PC-9 (cell line): ENCODE results near the gene LRGUK. TPM values are rescaled to one million over a fixed set of nuclear protein-coding genes. Genes with fewer than 3 reads are reported as not detected.

Source experiments
- BruUV-seq: library from RNA; stranded (reverse); fragments of 400-500 nt; replicated peaks from 2 replicates; lab custom pipeline; 2021; lab: Mats Ljungman, UMichigan
- CTCF ChIA-PET: fragments of 300-600 bp; sonication (Branson Sonifier 250); formaldehyde crosslinking; loops from one replicate; lab custom pipeline; 2022; ENCODE audit warnings: antibody characterized with exemption; lab: Charles Lee
- POLR2A ChIA-PET: fragments of 300-600 bp; sonication (Branson Sonifier 250); formaldehyde crosslinking; loops from one replicate; lab custom pipeline; 2022; ENCODE audit warnings: antibody characterized with exemption; ENCODE audit not compliant: unreplicated experiment; lab: Charles Lee
- DNase-seq, 2 experiments: peaks; one replicate each; pipeline versions ENCODE4 v3.0.0 to v3.0.0-alpha.2; 2015 to 2022; ENCODE audit warnings: mixed read lengths in 1 of 2
- H2AFZ ChIP-seq: fragments of 200-600 bp; sonication (generic); 2 replicates; pipeline ENCODE4 v1.8.1; 2017; ENCODE audit warnings: antibody characterized with exemption
- H3F3A ChIP-seq: fragments of 200-600 bp; sonication (generic); 2 replicates; pipeline ENCODE4 v1.8.1; 2017; ENCODE audit warnings: antibody characterized with exemption, mild to moderate bottlenecking, low read depth; ENCODE audit not compliant: insufficient read depth
- H3K27ac ChIP-seq: fragments of 200-600 bp; sonication (generic); 2 replicates; pipeline ENCODE4 v1.6.1; 2016; ENCODE audit warnings: mixed run types
- H3K27me3 ChIP-seq: fragments of 200-600 bp; sonication (generic); 2 replicates; pipeline ENCODE4 v1.6.1; 2016; ENCODE audit warnings: low read depth, mixed run types; ENCODE audit not compliant: insufficient read depth
- H3K36me3 ChIP-seq: fragments of 200-600 bp; sonication (generic); 2 replicates; pipeline ENCODE4 v1.6.1; 2016; ENCODE audit warnings: low read depth, mixed run types
- H3K4me1 ChIP-seq: fragments of 200-600 bp; sonication (generic); replicated peaks from 2 replicates; pipeline ENCODE4 v1.6.1; 2016; ENCODE audit warnings: mixed run types; ENCODE audit not compliant: insufficient read depth
- H3K4me2 ChIP-seq: fragments of 200-600 bp; sonication (generic); 2 replicates; pipeline ENCODE4 v1.6.1; 2017; ENCODE audit warnings: mixed run types
- H3K4me3 ChIP-seq: fragments of 200-600 bp; sonication (generic); 2 replicates; pipeline ENCODE4 v1.6.1; 2016; ENCODE audit warnings: mixed run types
- H3K79me2 ChIP-seq: fragments of 200-600 bp; sonication (generic); 2 replicates; pipeline ENCODE4 v1.6.1; 2017; ENCODE audit warnings: low read depth, mixed run types
- H3K9me2 ChIP-seq: fragments of 200-600 bp; sonication (generic); 2 replicates; pipeline ENCODE4 v1.8.1; 2017; ENCODE audit warnings: mild to moderate bottlenecking; ENCODE audit not compliant: insufficient read depth
- H3K9me3 ChIP-seq: fragments of 200-600 bp; sonication (generic); 2 replicates; pipeline ENCODE4 v1.8.1; 2016; ENCODE audit warnings: low read depth; ENCODE audit not compliant: insufficient read depth
- H4K20me1 ChIP-seq: fragments of 200-600 bp; sonication (generic); 2 replicates; pipeline ENCODE4 v1.8.1; 2017; ENCODE audit not compliant: insufficient read depth
- EZH2 ChIP-seq: fragments of 200-600 bp; sonication (generic); IDR thresholded peaks from 2 replicates; pipeline ENCODE4 v1.8.0; 2017; ENCODE audit warnings: antibody characterized with exemption, low read depth
- intact Hi-C: fragments of 100-400 bp; cut with micrococcal nuclease; formaldehyde crosslinking; loops from one replicate; pipeline ENCODE4 v1.10.0; 2022; ENCODE audit not compliant: unreplicated experiment
- total RNA-seq: library from RNA; stranded (reverse); gene quantifications from 2 replicates; pipeline ENCODE4 v1.2.3, GENCODE V29; 2021
- TF ChIP-seq, protein P1 (sequence below): fragments of 200-600 bp; sonication (generic); conservative IDR thresholded peaks from 2 replicates; pipeline ENCODE4 v1.6.1; 2017; ENCODE audit warnings: mixed run types, antibody characterized with exemption, mild to moderate bottlenecking, moderate library complexity

Gene LRGUK
- total RNA-seq, 1 experiment from 2014 or later: 2.3 TPM

DNA sequence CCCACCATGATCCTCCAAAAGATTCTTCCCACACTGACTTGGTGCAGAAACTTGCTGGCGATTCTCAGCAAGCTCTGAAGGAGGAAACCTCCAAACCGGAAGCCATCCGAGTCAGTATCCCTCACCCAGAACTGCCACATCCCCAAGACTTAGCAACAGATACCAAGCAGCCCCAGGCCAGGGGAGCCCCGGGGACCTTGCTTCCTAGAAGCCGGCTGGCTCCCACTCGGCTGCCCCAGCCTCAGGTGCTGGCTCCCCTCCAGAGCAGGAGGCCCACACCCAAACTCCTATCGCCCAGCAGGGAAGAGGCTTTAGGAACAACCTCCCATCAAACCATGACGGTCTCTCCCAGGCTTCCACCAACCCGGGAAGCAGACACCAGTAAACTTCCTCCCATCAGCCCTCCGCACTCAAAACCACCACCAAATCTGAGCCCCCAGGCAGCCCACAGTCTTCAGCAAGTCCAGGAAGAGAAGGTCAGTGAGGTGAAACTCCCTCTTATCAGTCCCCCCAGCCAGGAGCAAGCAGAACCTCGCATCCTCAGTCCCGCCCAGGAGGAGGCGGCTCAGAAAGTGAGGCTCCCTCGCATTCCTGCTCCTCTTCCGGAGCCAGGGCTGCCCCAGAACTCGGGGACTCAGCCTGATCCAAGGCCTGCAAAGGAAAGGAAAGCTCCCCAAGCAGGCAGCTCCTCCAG, 82.3 kb downstream of the LRGUK start:
- no peaks in the 10 kb centered on the region for H3F3A ChIP-seq
- intact Hi-C loops: no loop called here
- no peaks in the 10 kb centered on the region for H3K36me3 ChIP-seq
- ChIA-PET CTCF (interaction anchor here (0.6 kb wide), 1 partner anchor 13 kb away, joined by 3 read pairs; no protein-coding TSS in a partner anchor), POLR2A (no interaction called here)
- no peaks in the 10 kb centered on the region for H3K79me2 ChIP-seq
- BruUV-seq: no TSS peak
- H2AFZ ChIP-seq: no peak overlapping the region
- H3K9me2 ChIP-seq: no peaks in the 10 kb centered on the region
- no peak overlapping the region for H3K4me2 ChIP-seq
- no peak overlapping the region for H3K27ac ChIP-seq
- H4K20me1 ChIP-seq: no peaks in the 10 kb centered on the region
- no peaks in the 10 kb centered on the region for H3K27me3 ChIP-seq
- no peaks in the 10 kb centered on the region for H3K4me1 ChIP-seq
- H3K9me3 ChIP-seq: no peaks in the 10 kb centered on the region
- DNase-seq: no peak
- H3K4me3 ChIP-seq: no peak overlapping the region
- TF ChIP-seq, protein P1, sequence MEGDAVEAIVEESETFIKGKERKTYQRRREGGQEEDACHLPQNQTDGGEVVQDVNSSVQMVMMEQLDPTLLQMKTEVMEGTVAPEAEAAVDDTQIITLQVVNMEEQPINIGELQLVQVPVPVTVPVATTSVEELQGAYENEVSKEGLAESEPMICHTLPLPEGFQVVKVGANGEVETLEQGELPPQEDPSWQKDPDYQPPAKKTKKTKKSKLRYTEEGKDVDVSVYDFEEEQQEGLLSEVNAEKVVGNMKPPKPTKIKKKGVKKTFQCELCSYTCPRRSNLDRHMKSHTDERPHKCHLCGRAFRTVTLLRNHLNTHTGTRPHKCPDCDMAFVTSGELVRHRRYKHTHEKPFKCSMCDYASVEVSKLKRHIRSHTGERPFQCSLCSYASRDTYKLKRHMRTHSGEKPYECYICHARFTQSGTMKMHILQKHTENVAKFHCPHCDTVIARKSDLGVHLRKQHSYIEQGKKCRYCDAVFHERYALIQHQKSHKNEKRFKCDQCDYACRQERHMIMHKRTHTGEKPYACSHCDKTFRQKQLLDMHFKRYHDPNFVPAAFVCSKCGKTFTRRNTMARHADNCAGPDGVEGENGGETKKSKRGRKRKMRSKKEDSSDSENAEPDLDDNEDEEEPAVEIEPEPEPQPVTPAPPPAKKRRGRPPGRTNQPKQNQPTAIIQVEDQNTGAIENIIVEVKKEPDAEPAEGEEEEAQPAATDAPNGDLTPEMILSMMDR: no peak
- no peak for TF ChIP-seq EZH2

DNA sequence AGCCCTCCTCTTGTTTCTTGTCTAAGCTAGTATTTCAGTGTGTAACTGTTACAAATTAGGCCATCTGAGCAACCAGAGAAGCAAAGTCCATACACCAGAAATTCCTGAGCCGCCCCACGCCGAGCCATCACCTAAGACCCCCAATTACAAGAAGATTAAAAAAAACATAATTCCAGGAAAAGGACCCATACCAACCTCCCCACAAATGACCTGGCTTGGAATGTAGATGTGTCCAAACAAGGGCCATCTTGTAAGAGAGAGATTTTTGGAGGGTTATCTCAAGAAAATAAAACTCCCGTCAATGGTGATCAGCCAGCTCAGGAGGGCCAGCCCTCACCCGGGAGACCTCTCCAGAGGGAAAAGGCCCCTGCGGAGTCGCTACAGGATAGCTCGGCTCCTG, 83.1 kb downstream of the LRGUK start:
- Histone ChIP-seq H3K36me3 (no peaks in the 10 kb centered on the region), H4K20me1 (no peaks in the 10 kb centered on the region), H3K9me3 (no peaks in the 10 kb centered on the region), H2AFZ (no peak overlapping the region), H3K27ac (no peak overlapping the region), H3K79me2 (no peaks in the 10 kb centered on the region), H3K4me1 (no peaks in the 10 kb centered on the region), H3K9me2 (no peaks in the 10 kb centered on the region), H3K4me2 (no peak overlapping the region), H3F3A (no peaks in the 10 kb centered on the region), H3K4me3 (no peak overlapping the region), H3K27me3 (no peaks in the 10 kb centered on the region)
- no peak for TF ChIP-seq EZH2
- TF ChIP-seq, protein P1: no peak
- BruUV-seq: no TSS peak
- DNase-seq: no peak
- ChIA-PET CTCF (no interaction called here), POLR2A (no interaction called here)
- intact Hi-C loops: no loop called here

DNA sequence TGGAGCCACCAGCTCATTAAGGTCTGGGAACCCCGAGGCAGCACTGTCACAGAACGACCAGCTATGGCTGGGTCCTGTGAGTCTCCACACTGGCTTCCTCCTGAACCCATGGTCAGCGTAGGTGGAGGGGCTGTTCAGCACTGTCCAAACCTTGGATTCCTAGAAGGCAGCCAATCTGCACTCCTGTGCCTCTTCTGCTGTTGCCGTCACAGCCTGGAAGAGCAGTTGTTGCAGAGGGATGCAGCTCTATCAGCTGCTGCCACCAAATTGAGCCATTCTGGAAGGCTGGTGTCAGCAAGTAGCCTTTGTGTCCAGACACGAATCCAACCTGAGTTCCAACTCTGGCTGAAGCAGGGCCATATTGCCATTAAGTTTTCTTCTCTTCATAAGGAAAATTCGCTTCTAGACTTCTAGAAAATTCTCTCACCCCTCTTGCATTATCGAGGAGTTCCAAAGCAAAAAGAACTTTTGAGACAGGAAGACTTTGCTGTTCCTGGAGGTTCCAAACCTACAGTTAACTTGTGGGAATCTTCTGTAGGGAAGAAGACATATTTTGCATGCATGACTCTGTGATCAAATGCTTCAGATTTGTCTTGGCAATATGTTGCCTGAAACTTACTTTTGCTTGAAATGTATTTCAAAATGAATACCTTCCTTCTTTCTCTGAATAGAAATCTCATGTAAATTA, 84.0 kb downstream of the LRGUK start:
- TF ChIP-seq, protein P1: no peak
- no peak for TF ChIP-seq EZH2
- H3K36me3 ChIP-seq: no peaks in the 10 kb centered on the region
- no peaks in the 10 kb centered on the region for H3K9me2 ChIP-seq
- no TSS peak for BruUV-seq
- intact Hi-C loops: no loop called here
- H3K27ac ChIP-seq: no peak overlapping the region
- no peaks in the 10 kb centered on the region for H3K4me1 ChIP-seq
- H3F3A ChIP-seq: no peaks in the 10 kb centered on the region
- no peak overlapping the region for H3K4me3 ChIP-seq
- POLR2A ChIA-PET: no interaction called here
- H3K4me2 ChIP-seq: no peak overlapping the region
- H3K9me3 ChIP-seq: no peaks in the 10 kb centered on the region
- no peak for DNase-seq
- no peak overlapping the region for H2AFZ ChIP-seq
- H4K20me1 ChIP-seq: no peaks in the 10 kb centered on the region
- H3K27me3 ChIP-seq: no peaks in the 10 kb centered on the region
- CTCF ChIA-PET: no interaction called here
- no peaks in the 10 kb centered on the region for H3K79me2 ChIP-seq
